Neural cell (in vitro differentiated cells): ENCODE data around the gene PIK3AP1. TPM values are rescaled to one million over a fixed set of nuclear protein-coding genes. Genes with fewer than 3 reads are reported as not detected.

ENCODE experiments used
- H2AFZ ChIP-seq: fragments of 200-600, 300-800 bp; sonication (generic), shearing (Covaris generic); 2 replicates; pipeline ENCODE4 v1.6.0; 2014; ENCODE audit warnings: low read depth, mild to moderate bottlenecking, antibody characterized with exemption, low read length, moderate library complexity
- H3F3A ChIP-seq: fragments of 200-600 bp; shearing (Covaris generic); 2 replicates; pipeline ENCODE4 v1.6.1; 2016; ENCODE audit warnings: mild to moderate bottlenecking, moderate library complexity, mixed read lengths, antibody characterized with exemption, low read length; ENCODE audit not compliant: insufficient read depth, poor library complexity, severe bottlenecking
- H3K27ac ChIP-seq: fragments of 200-600, 300-800 bp; sonication (generic), shearing (Covaris generic); 2 replicates; pipeline ENCODE4 v1.5.1; 2014; ENCODE audit warnings: mild to moderate bottlenecking, low read length, moderate library complexity
- H3K27me3 ChIP-seq: fragments of 300-800, 200-600 bp; sonication (generic), shearing (Covaris generic); 2 replicates; pipeline ENCODE4 v1.6.0; 2014; ENCODE audit warnings: mild to moderate bottlenecking, low read depth, low read length, moderate library complexity; ENCODE audit not compliant: insufficient read depth
- H3K36me3 ChIP-seq: fragments of 300-800, 200-600 bp; sonication (generic), shearing (Covaris generic); 2 replicates; pipeline ENCODE4 v1.5.1; 2014; ENCODE audit warnings: mild to moderate bottlenecking, antibody characterized with exemption, low read length, moderate library complexity; ENCODE audit not compliant: insufficient read depth
- H3K4me2 ChIP-seq: fragments of 300-800, 200-600 bp; sonication (generic), shearing (Covaris generic); 2 replicates; pipeline ENCODE4 v1.6.0; 2014; ENCODE audit warnings: mild to moderate bottlenecking, low read length
- H3K4me3 ChIP-seq: fragments of 300-800, 200-600 bp; sonication (generic), shearing (Covaris generic); 2 replicates; pipeline ENCODE4 v1.5.1; 2014; ENCODE audit warnings: mild to moderate bottlenecking, low read length, moderate library complexity
- H3K79me2 ChIP-seq: fragments of 200-600 bp; shearing (Covaris generic); replicated peaks from 2 replicates; pipeline ENCODE4 v1.6.0; 2014; ENCODE audit warnings: mild to moderate bottlenecking, low read length, moderate library complexity; ENCODE audit not compliant: insufficient read depth
- H3K9ac ChIP-seq: fragments of 300-800, 200-600 bp; sonication (generic), shearing (Covaris generic); 2 replicates; pipeline ENCODE4 v1.6.1; 2016; ENCODE audit warnings: mild to moderate bottlenecking, low read length, mixed read lengths
- H3K9me2 ChIP-seq: fragments of 200-600 bp; shearing (Covaris generic); 2 replicates; pipeline ENCODE4 v1.6.1; 2016; ENCODE audit warnings: mild to moderate bottlenecking, low read length, mixed read lengths; ENCODE audit not compliant: insufficient read depth
- H3K9me3 ChIP-seq: fragments of 200-600, 300-800 bp; sonication (generic), shearing (Covaris generic); 2 replicates; pipeline ENCODE4 v1.6.1; 2016; ENCODE audit warnings: mild to moderate bottlenecking, mixed run types, low read length, moderate library complexity, mixed read lengths
- H4K20me1 ChIP-seq: fragments of 200-600 bp; shearing (Covaris generic); 2 replicates; pipeline ENCODE4 v1.6.1; 2016; ENCODE audit warnings: mild to moderate bottlenecking, mixed run types; ENCODE audit not compliant: insufficient read depth
- POLR2AphosphoS5 ChIP-seq: IDR thresholded peaks from 2 replicates; pipeline ENCODE4 v1.6.1; 2012
- SMC3 ChIP-seq: fragments of 450-650 bp; conservative IDR thresholded peaks from 2 replicates; pipeline ENCODE4 v1.6.1; 2014; ENCODE audit warnings: antibody characterized with exemption, mild to moderate bottlenecking, moderate library complexity; ENCODE audit not compliant: poor library complexity
- TAF1 ChIP-seq: IDR thresholded peaks from 2 replicates; pipeline ENCODE4 v1.6.1; 2012; ENCODE audit warnings: low read depth
- polyA minus RNA-seq: library from RNA; depleted of rRNA, polyadenylated mRNA; stranded (reverse); fragments of >200 nt; gene quantifications from 2 replicates; pipeline ENCODE4 v1.2.3, GENCODE V29; 2014
- polyA plus RNA-seq: library from polyadenylated mRNA; depleted of rRNA; stranded (reverse); fragments of >200 nt; gene quantifications from 2 replicates; pipeline ENCODE4 v1.2.3, GENCODE V29; 2014
- TF ChIP-seq, protein P1 (sequence below): fragments of 450-650 bp; IDR thresholded peaks from 2 replicates; pipeline ENCODE4 v1.5.1; 2014; ENCODE audit warnings: antibody characterized with exemption, mild to moderate bottlenecking, moderate library complexity; ENCODE audit not compliant: poor library complexity, severe bottlenecking
- TF ChIP-seq, protein P2 (sequence below): IDR thresholded peaks from 2 replicates; pipeline ENCODE4 v1.6.1; 2012; ENCODE audit warnings: borderline replicate concordance

PIK3AP1 gene, protein sequence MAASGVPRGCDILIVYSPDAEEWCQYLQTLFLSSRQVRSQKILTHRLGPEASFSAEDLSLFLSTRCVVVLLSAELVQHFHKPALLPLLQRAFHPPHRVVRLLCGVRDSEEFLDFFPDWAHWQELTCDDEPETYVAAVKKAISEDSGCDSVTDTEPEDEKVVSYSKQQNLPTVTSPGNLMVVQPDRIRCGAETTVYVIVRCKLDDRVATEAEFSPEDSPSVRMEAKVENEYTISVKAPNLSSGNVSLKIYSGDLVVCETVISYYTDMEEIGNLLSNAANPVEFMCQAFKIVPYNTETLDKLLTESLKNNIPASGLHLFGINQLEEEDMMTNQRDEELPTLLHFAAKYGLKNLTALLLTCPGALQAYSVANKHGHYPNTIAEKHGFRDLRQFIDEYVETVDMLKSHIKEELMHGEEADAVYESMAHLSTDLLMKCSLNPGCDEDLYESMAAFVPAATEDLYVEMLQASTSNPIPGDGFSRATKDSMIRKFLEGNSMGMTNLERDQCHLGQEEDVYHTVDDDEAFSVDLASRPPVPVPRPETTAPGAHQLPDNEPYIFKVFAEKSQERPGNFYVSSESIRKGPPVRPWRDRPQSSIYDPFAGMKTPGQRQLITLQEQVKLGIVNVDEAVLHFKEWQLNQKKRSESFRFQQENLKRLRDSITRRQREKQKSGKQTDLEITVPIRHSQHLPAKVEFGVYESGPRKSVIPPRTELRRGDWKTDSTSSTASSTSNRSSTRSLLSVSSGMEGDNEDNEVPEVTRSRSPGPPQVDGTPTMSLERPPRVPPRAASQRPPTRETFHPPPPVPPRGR
- polyA plus RNA-seq: 0.05 TPM in 1 of 2 replicates, not detected in the other
- polyA minus RNA-seq: 0.23 and 0.24 TPM in 2 replicates

DNA sequence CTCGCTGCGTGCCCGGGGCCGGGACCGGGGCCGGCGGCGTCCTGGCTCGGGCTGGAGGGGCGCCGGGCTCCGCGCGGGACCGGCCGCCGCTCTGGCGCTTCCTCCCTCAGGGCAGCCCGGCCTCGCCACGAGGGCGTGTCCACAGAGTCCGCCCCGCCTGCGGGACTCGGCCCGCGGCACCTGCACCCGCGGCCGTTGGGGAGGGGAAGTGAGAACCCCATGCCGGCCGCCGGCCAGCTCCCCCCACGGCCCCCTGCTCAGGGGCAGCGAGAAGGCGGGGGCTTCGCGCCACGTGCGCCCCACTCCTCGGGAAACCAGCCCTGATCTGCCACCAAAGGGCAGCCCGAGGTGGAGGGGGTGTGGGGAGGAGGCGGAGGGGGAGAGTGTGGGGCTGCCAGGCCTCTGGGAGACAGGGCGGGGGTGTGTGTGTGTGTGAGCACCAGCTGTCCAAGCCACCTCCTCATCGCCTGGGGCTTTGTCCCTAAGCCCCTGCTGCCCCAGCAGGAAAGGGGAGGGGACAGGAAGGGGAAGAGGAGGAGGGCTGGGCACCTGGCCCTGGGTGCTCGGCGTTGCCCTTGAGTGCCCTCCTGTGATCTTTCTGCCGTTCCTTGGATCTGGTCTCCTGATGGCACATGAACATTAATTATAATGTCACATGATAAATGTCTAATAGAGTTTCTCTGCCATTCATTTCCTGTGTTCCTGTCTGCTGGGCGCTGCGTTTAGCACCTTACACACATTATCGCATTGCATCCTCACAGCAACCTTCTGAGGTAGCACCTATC, at the start of gene PIK3AP1:
PIK3AP1 (minus strand) TSS at position 93 of the 785 bp plus-strand sequence. CDS start 120 bp downstream, outside the sequence.
- no peaks in the 10 kb centered on the region for H3K36me3 ChIP-seq
- H3K9me3 ChIP-seq: no peaks in the 10 kb centered on the region
- H3K27me3 ChIP-seq: peaks cover 18% of the 10 kb centered on the region
- TF ChIP-seq POLR2AphosphoS5: no peak
- no peak for TF ChIP-seq SMC3
- no peak within 1 kb of the TSS for H2AFZ ChIP-seq
- H3K4me2 ChIP-seq: peak within 1 kb of the TSS; percentile 39
- H3K79me2 ChIP-seq: no peaks in the 10 kb centered on the region
- H3K9me2 ChIP-seq: no peaks in the 10 kb centered on the region
- H3K27ac ChIP-seq: no peak within 1 kb of the TSS
- no peaks in the 10 kb centered on the region for H3F3A ChIP-seq
- peak within 1 kb of the TSS; percentile 41 for H3K9ac ChIP-seq
- peak within 1 kb of the TSS; percentile 70 for H3K4me3 ChIP-seq
- no peaks in the 10 kb centered on the region for H4K20me1 ChIP-seq

DNA sequence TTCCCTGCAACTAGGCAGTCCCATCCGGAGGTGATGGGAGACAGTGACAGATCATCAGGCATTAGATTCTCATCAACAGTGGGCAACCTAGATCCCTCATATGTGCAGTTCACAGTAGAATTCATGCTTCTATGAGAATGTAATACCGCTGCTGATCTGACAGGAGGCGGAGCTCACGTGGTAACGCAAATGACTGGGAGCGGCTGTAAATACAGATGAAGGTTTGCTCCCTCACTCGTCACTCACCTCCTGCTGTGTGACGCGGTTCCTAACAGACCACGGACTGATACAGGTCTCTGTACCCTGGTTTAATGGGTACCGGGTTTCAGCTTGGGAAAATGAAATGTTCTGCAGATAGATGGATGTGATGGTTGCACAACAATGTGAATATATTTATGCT, 47.8 kb upstream of the PIK3AP1 start:
- no peaks in the 10 kb centered on the region for H4K20me1 ChIP-seq
- H3K27ac ChIP-seq: no peak overlapping the region
- H3K36me3 ChIP-seq: no peaks in the 10 kb centered on the region
- no peaks in the 10 kb centered on the region for H3K79me2 ChIP-seq
- no peak overlapping the region for H3K9ac ChIP-seq
- H3K27me3 ChIP-seq: no peaks in the 10 kb centered on the region
- no peak overlapping the region for H3K4me3 ChIP-seq
- H3K4me2 ChIP-seq: no peak overlapping the region
- peaks cover 4% of the 10 kb centered on the region for H3K9me3 ChIP-seq
- no peak overlapping the region for H2AFZ ChIP-seq
- no peaks in the 10 kb centered on the region for H3F3A ChIP-seq
- TF ChIP-seq POLR2AphosphoS5: no peak
- TF ChIP-seq TAF1: no peak
- TF ChIP-seq, protein P1, sequence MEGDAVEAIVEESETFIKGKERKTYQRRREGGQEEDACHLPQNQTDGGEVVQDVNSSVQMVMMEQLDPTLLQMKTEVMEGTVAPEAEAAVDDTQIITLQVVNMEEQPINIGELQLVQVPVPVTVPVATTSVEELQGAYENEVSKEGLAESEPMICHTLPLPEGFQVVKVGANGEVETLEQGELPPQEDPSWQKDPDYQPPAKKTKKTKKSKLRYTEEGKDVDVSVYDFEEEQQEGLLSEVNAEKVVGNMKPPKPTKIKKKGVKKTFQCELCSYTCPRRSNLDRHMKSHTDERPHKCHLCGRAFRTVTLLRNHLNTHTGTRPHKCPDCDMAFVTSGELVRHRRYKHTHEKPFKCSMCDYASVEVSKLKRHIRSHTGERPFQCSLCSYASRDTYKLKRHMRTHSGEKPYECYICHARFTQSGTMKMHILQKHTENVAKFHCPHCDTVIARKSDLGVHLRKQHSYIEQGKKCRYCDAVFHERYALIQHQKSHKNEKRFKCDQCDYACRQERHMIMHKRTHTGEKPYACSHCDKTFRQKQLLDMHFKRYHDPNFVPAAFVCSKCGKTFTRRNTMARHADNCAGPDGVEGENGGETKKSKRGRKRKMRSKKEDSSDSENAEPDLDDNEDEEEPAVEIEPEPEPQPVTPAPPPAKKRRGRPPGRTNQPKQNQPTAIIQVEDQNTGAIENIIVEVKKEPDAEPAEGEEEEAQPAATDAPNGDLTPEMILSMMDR: no peak
- no peaks in the 10 kb centered on the region for H3K9me2 ChIP-seq

DNA sequence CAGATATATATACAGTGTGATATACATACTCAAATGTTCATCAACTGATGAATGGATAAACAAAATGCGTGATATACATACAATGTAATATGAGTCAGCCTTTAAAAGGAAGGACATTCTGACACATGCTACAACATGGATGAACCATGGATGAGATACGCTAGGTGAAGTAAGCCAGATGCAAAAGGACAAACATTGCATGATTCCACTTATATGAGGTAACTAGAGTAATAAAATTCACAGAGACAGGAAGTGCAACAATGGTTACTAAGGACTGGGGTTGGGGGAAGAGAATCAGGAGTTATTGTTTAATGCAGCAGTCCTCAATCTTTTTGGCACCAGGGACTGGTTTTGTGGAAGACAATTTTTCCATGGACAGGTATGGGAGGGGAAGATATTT, 47.3 kb upstream of the PIK3AP1 start:
- no peaks in the 10 kb centered on the region for H3K36me3 ChIP-seq
- no peak overlapping the region for H3K4me3 ChIP-seq
- no peak overlapping the region for H3K9ac ChIP-seq

More for the DNA sequence above, 47.3 kb upstream of the PIK3AP1 start:
- no peaks in the 10 kb centered on the region for H3K27me3 ChIP-seq
- H4K20me1 ChIP-seq: no peaks in the 10 kb centered on the region
- H3F3A ChIP-seq: no peaks in the 10 kb centered on the region
- H3K9me3 ChIP-seq: peaks cover 4% of the 10 kb centered on the region
- TF ChIP-seq, protein P2, sequence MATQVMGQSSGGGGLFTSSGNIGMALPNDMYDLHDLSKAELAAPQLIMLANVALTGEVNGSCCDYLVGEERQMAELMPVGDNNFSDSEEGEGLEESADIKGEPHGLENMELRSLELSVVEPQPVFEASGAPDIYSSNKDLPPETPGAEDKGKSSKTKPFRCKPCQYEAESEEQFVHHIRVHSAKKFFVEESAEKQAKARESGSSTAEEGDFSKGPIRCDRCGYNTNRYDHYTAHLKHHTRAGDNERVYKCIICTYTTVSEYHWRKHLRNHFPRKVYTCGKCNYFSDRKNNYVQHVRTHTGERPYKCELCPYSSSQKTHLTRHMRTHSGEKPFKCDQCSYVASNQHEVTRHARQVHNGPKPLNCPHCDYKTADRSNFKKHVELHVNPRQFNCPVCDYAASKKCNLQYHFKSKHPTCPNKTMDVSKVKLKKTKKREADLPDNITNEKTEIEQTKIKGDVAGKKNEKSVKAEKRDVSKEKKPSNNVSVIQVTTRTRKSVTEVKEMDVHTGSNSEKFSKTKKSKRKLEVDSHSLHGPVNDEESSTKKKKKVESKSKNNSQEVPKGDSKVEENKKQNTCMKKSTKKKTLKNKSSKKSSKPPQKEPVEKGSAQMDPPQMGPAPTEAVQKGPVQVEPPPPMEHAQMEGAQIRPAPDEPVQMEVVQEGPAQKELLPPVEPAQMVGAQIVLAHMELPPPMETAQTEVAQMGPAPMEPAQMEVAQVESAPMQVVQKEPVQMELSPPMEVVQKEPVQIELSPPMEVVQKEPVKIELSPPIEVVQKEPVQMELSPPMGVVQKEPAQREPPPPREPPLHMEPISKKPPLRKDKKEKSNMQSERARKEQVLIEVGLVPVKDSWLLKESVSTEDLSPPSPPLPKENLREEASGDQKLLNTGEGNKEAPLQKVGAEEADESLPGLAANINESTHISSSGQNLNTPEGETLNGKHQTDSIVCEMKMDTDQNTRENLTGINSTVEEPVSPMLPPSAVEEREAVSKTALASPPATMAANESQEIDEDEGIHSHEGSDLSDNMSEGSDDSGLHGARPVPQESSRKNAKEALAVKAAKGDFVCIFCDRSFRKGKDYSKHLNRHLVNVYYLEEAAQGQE: no peak
- TF ChIP-seq, protein P1: no peak
- H2AFZ ChIP-seq: no peak overlapping the region
- H3K9me2 ChIP-seq: no peaks in the 10 kb centered on the region
- H3K79me2 ChIP-seq: no peaks in the 10 kb centered on the region
- H3K4me2 ChIP-seq: no peak overlapping the region
- H3K27ac ChIP-seq: no peak overlapping the region
